HTR-8/SVneo (cell line): ENCODE data around the gene RUNX3.
"Not testable (repeated sequence)": the region's sequence is repeated elsewhere in the genome, so short reads cannot be mapped to it uniquely, and the experiment has no call there.

Source experiments
- DNase-seq: peaks from one replicate; pipeline ENCODE4 v3.0.0; 2011; ENCODE audit warnings: low spot score, mixed read lengths; ENCODE audit not compliant: insufficient read length
- FAIRE-seq: peaks from 2 replicates; lab custom pipeline; 2011; peaks lifted over from hg19 to GRCh38; lab: Jason Lieb, UNC

Gene RUNX3

GRCh38 chr1:24917327-24918074 is 12.6 kb downstream of the RUNX3 start:
- FAIRE-seq (no peak), DNase-seq (no peak)

- no peak for DNase-seq
- FAIRE-seq: no peak
Measured at GRCh38 chr1:24915816-24916602, 14.1 kb downstream of the RUNX3 start.

GRCh38 chr1:24914226-24915069 is 15.6 kb downstream of the RUNX3 start:
- DNase-seq (no peak), FAIRE-seq (no peak)

- DNase-seq (no peak), FAIRE-seq (no peak)
Measured at GRCh38 chr1:24913616-24914225, 16.4 kb downstream of the RUNX3 start.

- DNase-seq (no peak), FAIRE-seq (no peak)
Measured at GRCh38 chr1:24913274-24913604, 16.8 kb downstream of the RUNX3 start.

GRCh38 chr1:24912376-24913273 is 17.5 kb downstream of the RUNX3 start:
- DNase-seq (no peak), FAIRE-seq (no peak)

- DNase-seq: no peak
Measured at GRCh38 chr1:24911651-24912155, 18.4 kb downstream of the RUNX3 start.

GRCh38 chr1:24910751-24911650 is 19.1 kb downstream of the RUNX3 start:
- FAIRE-seq (no peak), DNase-seq (no peak)

More at GRCh38 chr1:24911651-24912155, 18.4 kb downstream of the RUNX3 start:
- no peak for FAIRE-seq

- DNase-seq: no peak
- FAIRE-seq: no peak
Measured at GRCh38 chr1:24910210-24910609, 19.9 kb downstream of the RUNX3 start.

GRCh38 chr1:24909388-24909898 is 20.6 kb downstream of the RUNX3 start:
- FAIRE-seq (no peak), DNase-seq (no peak)

- DNase-seq: no peak
- FAIRE-seq: no peak
Measured at GRCh38 chr1:24908591-24909259, 21.4 kb downstream of the RUNX3 start.

GRCh38 chr1:24907587-24908294 is 22.3 kb downstream of the RUNX3 start:
- FAIRE-seq, DNase-seq: not testable (repeated sequence)

- DNase-seq (no peak), FAIRE-seq (no peak)
Measured at GRCh38 chr1:24906760-24907490, 23.2 kb downstream of the RUNX3 start.

- DNase-seq: no peak
- FAIRE-seq: no peak
Measured at GRCh38 chr1:24905979-24906720, 23.9 kb downstream of the RUNX3 start.

- no peak for DNase-seq
- FAIRE-seq: no peak
Measured at GRCh38 chr1:24905355-24905978, 24.6 kb downstream of the RUNX3 start.
